GM23338 (cell line): ENCODE measurements around the gene FLT1. TPM values are rescaled to one million over a fixed set of nuclear protein-coding genes. Genes with fewer than 3 reads are reported as not detected.

Source experiments
- ATAC-seq: fragments of 200-7000 bp; cut with Tn5 transposase; 3 replicates; pipeline ENCODE4 v1.9.1; 2020
- DNase-seq: peaks from one replicate; pipeline ENCODE4 v3.0.0-alpha.2; 2015; ENCODE audit warnings: low spot score
- H2AFZ ChIP-seq: fragments of 200-600 bp; sonication (generic); 2 replicates; pipeline ENCODE4 v1.8.0; 2016; ENCODE audit warnings: antibody characterized with exemption, mild to moderate bottlenecking, moderate library complexity
- H3F3A ChIP-seq: fragments of 200-600 bp; sonication (generic); replicated peaks from 2 replicates; pipeline ENCODE4 v1.8.0; 2017; ENCODE audit warnings: antibody characterized with exemption, mixed run types, low read depth
- H3K27ac ChIP-seq: fragments of 200-600 bp; sonication (generic); 2 replicates; pipeline ENCODE4 v1.6.1; 2016; ENCODE audit warnings: low read depth
- H3K27me3 ChIP-seq: fragments of 200-600 bp; sonication (generic); 2 replicates; pipeline ENCODE4 v1.8.0; 2016; ENCODE audit warnings: mild to moderate bottlenecking, mixed run types, moderate library complexity; ENCODE audit not compliant: insufficient read depth
- H3K36me3 ChIP-seq: fragments of 200-600 bp; sonication (generic); 2 replicates; pipeline ENCODE4 v1.8.0; 2016; ENCODE audit warnings: mild to moderate bottlenecking; ENCODE audit not compliant: insufficient read depth
- H3K4me1 ChIP-seq: fragments of 200-600 bp; sonication (generic); 2 replicates; pipeline ENCODE4 v1.8.0; 2016; ENCODE audit warnings: mild to moderate bottlenecking, moderate library complexity; ENCODE audit not compliant: insufficient read depth
- H3K4me2 ChIP-seq: fragments of 200-600 bp; sonication (generic); 2 replicates; pipeline ENCODE4 v1.7.1; 2017; ENCODE audit warnings: mixed run types
- H3K4me3 ChIP-seq: fragments of 200-600 bp; sonication (generic); 2 replicates; pipeline ENCODE4 v1.6.1; 2016; ENCODE audit warnings: mixed run types
- H3K79me2 ChIP-seq: fragments of 200-600 bp; sonication (generic); replicated peaks from 2 replicates; pipeline ENCODE4 v1.8.0; 2017; ENCODE audit warnings: mild to moderate bottlenecking; ENCODE audit not compliant: insufficient read depth
- H3K9me2 ChIP-seq: fragments of 200-600 bp; sonication (generic); 2 replicates; pipeline ENCODE4 v1.8.0; 2017; ENCODE audit not compliant: insufficient read depth
- H4K20me1 ChIP-seq: fragments of 200-600 bp; sonication (generic); replicated peaks from 2 replicates; pipeline ENCODE4 v1.8.0; 2017; ENCODE audit warnings: mild to moderate bottlenecking; ENCODE audit not compliant: insufficient read depth
- H3K27ac Mint-ChIP-seq: 2 replicates; pipeline ENCODE4 v1.8.0; 2020; ENCODE audit warnings: inconsistent platforms, mild to moderate bottlenecking, moderate library complexity, mixed read lengths
- H3K27me3 Mint-ChIP-seq: 3 replicates; pipeline ENCODE4 v1.8.0; 2022; ENCODE audit warnings: low read depth, mild to moderate bottlenecking, moderate library complexity, mixed read lengths, inconsistent platforms; ENCODE audit not compliant: insufficient read depth, poor library complexity
- H3K36me3 Mint-ChIP-seq: 3 replicates; pipeline ENCODE4 v1.8.0; 2021; ENCODE audit warnings: low read depth, mild to moderate bottlenecking, inconsistent platforms, moderate library complexity, mixed read lengths
- H3K4me1 Mint-ChIP-seq: 3 replicates; pipeline ENCODE4 v1.8.0; 2020; ENCODE audit warnings: mild to moderate bottlenecking, inconsistent platforms, mixed read lengths
- H3K4me3 Mint-ChIP-seq: 3 replicates; pipeline ENCODE4 v1.8.0; 2021; ENCODE audit warnings: moderate library complexity, mild to moderate bottlenecking, inconsistent platforms, mixed read lengths
- H3K9me3 Mint-ChIP-seq: 3 replicates; pipeline ENCODE4 v1.8.0; 2020; ENCODE audit warnings: moderate library complexity, mild to moderate bottlenecking, inconsistent platforms, mixed read lengths
- CREB1 ChIP-seq: fragments of 250-450 bp; sonication (Bioruptor Pico); IDR thresholded peaks from 2 replicates; pipeline ENCODE4 v1.5.0; 2020; ENCODE audit warnings: low read depth, mild to moderate bottlenecking, moderate library complexity
- CTCF ChIP-seq, 2 experiments: fragments of 200-600 bp in 1 of 2; sonication (generic) in 1 of 2; conservative IDR thresholded peaks; 2 replicates each; pipeline versions ENCODE4 v1.5.1 to v1.6.1; 2016 to 2017; ENCODE audit warnings: antibody characterized with exemption in 2 of 2, low read depth in 2 of 2, mild to moderate bottlenecking in 2 of 2, moderate library complexity in 1 of 2
- ETS1 ChIP-seq: IDR thresholded peaks from 2 replicates; pipeline ENCODE4 v1.6.1; 2016; ENCODE audit warnings: antibody characterized with exemption
- EZH2 ChIP-seq: fragments of 200-600 bp; sonication (generic); IDR thresholded peaks from one replicate; pipeline ENCODE4 v1.8.0; 2017; ENCODE audit warnings: antibody characterized with exemption, mild to moderate bottlenecking, low read depth; ENCODE audit not compliant: unreplicated experiment
- JUNB ChIP-seq: IDR thresholded peaks from one replicate; pipeline ENCODE4 v1.6.1; 2016; ENCODE audit warnings: antibody characterized with exemption; ENCODE audit not compliant: unreplicated experiment
- NANOG ChIP-seq: IDR thresholded peaks from 2 replicates; pipeline ENCODE4 v1.6.1; 2016; ENCODE audit warnings: antibody characterized with exemption, borderline replicate concordance
- POLR2AphosphoS5 ChIP-seq: IDR thresholded peaks from 2 replicates; pipeline ENCODE4 v1.6.1; 2016; ENCODE audit warnings: antibody characterized with exemption, low read depth
- REST ChIP-seq: IDR thresholded peaks from one replicate; pipeline ENCODE4 v1.6.1; 2018; ENCODE audit warnings: antibody characterized with exemption; ENCODE audit not compliant: unreplicated experiment
- STAT1 ChIP-seq: IDR thresholded peaks from one replicate; pipeline ENCODE4 v1.6.1; 2016; ENCODE audit warnings: antibody characterized with exemption; ENCODE audit not compliant: unreplicated experiment
- ZNF114 ChIP-seq: fragments of 250-450 bp; sonication (Bioruptor Pico); IDR thresholded peaks from 2 replicates; pipeline ENCODE4 v1.5.0; 2020; ENCODE audit warnings: mild to moderate bottlenecking, moderate library complexity
- ZNF331 ChIP-seq: fragments of 250-450 bp; sonication (Bioruptor Pico); IDR thresholded peaks from 2 replicates; pipeline ENCODE4 v1.5.0; 2020; ENCODE audit warnings: low read depth, mild to moderate bottlenecking, moderate library complexity
- ZNF462 ChIP-seq: fragments of 250-450 bp; sonication (Bioruptor Pico); IDR thresholded peaks from 2 replicates; pipeline ENCODE4 v1.5.0; 2020; ENCODE audit warnings: mild to moderate bottlenecking, moderate library complexity
- polyA plus RNA-seq: library from polyadenylated mRNA; unstranded; fragments of >200 nt; fragmentation: Nextera tagmentation; extraction: Ambion mirVana; gene quantifications from 2 replicates; pipeline ENCODE4 v1.2.1, GENCODE V29; 2016
- total RNA-seq: library from RNA; depleted of rRNA; stranded (reverse); fragments of >200 nt; shearing (Covaris generic); gene quantifications from 2 replicates; pipeline ENCODE4 v1.2.3, GENCODE V29; 2014

The FLT1 gene
- total and polyA plus RNA-seq, 2 experiments from 2014 or later: 26.8 to 116 TPM

DNA sequence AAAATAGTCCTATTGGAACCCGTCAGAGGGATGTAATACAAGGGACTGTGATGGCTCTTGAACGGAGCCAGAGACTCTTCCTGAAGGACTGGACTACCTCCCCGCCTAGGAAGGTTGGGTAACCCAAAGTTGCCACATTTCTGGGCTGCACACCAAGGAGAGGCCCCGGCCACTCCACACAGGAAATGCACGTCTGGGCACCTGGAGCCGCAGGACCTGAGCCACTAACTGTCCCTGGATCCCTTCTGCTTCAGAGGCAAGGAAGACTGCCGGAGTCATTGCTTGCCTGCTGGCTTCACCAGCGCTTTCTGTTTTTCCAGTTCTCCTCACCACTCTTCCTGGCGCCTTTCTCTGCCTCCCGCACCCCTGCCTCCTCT, 1.2 kb upstream of the FLT1 start:
- no peak for TF ChIP-seq ZNF114 (CRISPR knock-in tag)
- no peak for TF ChIP-seq REST
- TF ChIP-seq ZNF331: no peak
- TF ChIP-seq POLR2AphosphoS5: no peak
- TF ChIP-seq ETS1: no peak
- no peak for TF ChIP-seq CTCF (conservative IDR thresholded peaks at IDR 0.05; ENCODE audit: low read depth in 2 of 2)
- no peak for TF ChIP-seq STAT1
- TF ChIP-seq ZNF462 (CRISPR knock-in tag): no peak
- no peak for TF ChIP-seq CREB1
- no peak for TF ChIP-seq NANOG
- no peak for TF ChIP-seq EZH2
- TF ChIP-seq JUNB: no peak
- H3K27me3 ChIP-seq: peaks cover 36% of the 10 kb centered on the region
- peak overlapping the region; percentile 48; the same call in 1 of the 2 replicates for H2AFZ ChIP-seq
- H3K27ac Mint-ChIP-seq: no peak overlapping the region
- H3K27me3 Mint-ChIP-seq: peaks cover 17% of the 10 kb centered on the region
- peaks cover 49% of the 10 kb centered on the region for H3K79me2 ChIP-seq
- no peak for ATAC-seq
- H3K9me2 ChIP-seq: no peaks in the 10 kb centered on the region
- peaks cover 13% of the 10 kb centered on the region; the same call in 2 of the 3 replicates for H3K36me3 Mint-ChIP-seq
- H3K36me3 ChIP-seq: no peaks in the 10 kb centered on the region
- H4K20me1 ChIP-seq: peaks cover 8% of the 10 kb centered on the region
- DNase-seq: peak; percentile 31
- H3K4me3 ChIP-seq: peak overlapping the region; percentile 87
- H3K4me1 ChIP-seq: peaks cover 33% of the 10 kb centered on the region
- H3K4me2 ChIP-seq: peak overlapping the region; percentile 77
- H3K4me3 Mint-ChIP-seq: peak overlapping the region; percentile 93
- H3F3A ChIP-seq: 0 out of 2 replicates have a peak, but pooled peaks cover 4% of the 10 kb centered on the region
- H3K4me1 Mint-ChIP-seq: peaks cover 42% of the 10 kb centered on the region
- H3K27ac ChIP-seq: no peak overlapping the region
- H3K9me3 Mint-ChIP-seq: no peaks in the 10 kb centered on the region; the same call in 2 of the 3 replicates
